DMS153 treated with DMSO at 0.1 percent for 48 hours (cell line): Measurements from ENCODE around the gene VWA1.
"Not testable (repeated sequence)": the region's sequence is repeated elsewhere in the genome, so short reads cannot be mapped to it uniquely, and the experiment has no call there.

ENCODE experiments used
- DNase-seq: peaks from one replicate; lab custom pipeline; 2025; ENCODE audit not compliant: unreplicated experiment; lab: John Stamatoyannopoulos, UW

VWA1 gene

DNA sequence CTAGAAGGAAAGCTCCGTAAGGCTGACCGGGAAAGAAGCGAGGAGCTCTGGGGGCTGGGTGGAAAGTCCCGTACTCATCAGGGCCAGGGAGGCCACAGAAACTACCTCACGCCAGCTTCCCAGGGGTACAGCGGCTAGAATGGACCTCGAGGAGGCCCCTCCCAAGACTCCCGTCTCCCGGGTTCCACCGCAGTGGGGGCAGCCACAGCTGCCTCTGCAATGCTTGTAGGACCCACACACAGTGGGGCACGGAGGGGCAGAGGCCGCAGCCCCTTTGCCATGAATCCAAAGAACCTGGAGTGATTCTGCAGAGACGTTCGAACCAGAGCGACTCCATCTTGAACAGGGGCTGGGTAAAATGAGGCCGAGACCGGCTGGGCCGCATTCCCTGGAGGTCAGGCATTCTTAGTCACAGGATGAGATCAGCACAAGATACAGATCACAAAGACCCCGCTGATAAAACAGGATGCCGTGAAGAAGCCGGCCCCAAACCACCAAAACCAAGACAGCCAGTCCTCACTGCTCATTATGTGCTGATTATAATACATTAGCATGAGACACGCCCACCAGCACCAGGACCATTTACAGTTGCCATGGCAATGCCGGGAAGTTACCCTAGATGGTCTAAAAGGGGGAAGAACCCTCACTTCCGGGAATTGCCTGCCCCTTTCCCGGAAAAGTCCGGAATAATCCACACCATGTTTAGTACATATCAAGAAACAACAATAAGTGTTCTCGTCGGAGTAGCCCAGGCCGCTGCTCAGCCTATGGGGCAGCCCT is 12.8 kb upstream of the VWA1 start:
- DNase-seq: no peak

DNA sequence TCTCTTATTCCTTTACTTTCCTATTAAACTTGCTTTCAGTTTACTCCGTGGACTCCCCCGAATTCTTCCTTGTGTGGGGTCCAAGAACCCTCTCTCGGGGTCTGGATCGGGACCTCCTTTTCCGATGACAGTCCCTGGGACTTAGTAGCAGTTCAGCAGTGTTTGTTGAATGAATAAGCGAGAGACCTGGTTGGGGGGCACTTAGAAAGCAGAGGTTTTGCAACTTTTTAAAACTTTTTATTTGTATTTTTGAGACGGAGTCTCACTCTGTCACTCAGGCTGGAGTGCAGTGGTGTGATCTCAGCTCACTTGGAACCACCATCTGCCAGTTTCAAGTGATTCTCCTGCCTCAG is 12.3 kb upstream of the VWA1 start:
- no peak for DNase-seq

DNA sequence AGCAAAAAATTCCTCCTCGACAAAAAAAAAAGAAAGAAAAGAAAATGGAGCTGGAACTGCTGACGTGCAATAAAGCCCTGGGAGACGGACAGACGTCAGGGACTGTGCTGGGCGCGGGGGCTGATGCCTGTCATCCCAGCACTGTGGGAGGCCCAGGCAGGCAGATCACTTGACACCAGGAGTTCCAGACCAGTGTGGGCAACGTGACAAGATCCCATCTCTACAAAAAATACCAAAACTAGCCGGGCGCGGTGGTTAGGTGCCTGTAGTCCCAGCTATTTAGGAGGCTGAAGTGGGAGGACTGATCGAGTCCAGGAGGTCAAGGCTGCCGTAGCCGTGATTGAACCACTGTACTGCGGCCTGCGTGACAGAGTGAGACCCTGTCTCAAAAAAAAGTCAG is 10.8 kb upstream of the VWA1 start:
- no peak for DNase-seq

DNA sequence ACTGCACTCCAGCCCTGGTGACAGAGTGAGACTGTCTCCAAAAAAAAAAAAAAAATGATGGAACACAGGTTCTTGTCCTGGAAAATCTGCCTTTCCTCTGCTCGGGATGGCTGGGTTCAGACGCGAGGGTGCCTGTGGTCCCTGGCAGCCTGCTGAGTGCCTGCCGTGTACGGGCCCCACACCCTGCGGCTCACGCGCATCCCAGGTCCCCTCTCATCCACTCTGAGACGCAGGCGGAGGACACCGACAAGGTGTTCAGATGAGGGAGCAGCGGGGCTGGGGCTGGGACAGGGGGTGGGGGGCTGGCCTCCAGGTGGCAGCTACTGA is 10.1 kb upstream of the VWA1 start:
- DNase-seq: no peak

DNA sequence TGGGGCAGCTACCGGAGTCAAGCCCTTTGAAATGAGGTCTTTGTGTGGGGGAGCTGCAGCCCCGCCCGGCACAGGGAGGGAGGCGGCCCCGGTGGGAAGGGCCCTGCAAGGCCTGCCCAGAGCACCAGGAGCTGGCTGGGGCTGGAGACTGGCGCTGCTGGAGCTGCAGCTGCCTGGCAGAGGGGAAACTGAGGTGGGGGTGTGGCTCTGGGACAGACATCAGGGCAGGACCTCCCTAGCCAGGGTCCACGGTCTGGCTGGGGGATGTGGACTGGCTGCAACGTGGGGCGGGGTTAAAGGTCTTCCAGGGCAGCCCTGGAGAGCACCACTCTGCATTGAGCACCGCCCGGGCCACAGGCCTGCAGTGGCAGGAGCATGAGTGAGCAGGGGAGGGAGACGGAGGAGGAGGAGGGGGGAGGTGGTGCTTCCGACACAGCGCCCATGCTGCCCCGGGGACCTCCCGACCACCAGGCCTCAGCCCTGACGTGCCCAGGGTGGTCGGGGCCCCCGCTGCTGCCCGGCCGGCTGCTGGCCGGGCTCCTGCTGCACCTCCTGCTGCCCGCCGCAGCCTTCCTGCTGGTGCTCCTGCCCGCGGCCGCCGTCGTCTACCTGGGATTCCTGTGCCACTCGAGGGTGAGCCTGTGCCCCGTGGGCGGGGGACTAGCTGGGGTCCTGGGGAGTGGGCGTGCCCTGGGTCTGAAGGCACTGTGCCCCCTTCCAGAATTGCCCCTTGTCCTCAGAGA is 9.6 kb upstream of the VWA1 start:
- no peak for DNase-seq

DNA sequence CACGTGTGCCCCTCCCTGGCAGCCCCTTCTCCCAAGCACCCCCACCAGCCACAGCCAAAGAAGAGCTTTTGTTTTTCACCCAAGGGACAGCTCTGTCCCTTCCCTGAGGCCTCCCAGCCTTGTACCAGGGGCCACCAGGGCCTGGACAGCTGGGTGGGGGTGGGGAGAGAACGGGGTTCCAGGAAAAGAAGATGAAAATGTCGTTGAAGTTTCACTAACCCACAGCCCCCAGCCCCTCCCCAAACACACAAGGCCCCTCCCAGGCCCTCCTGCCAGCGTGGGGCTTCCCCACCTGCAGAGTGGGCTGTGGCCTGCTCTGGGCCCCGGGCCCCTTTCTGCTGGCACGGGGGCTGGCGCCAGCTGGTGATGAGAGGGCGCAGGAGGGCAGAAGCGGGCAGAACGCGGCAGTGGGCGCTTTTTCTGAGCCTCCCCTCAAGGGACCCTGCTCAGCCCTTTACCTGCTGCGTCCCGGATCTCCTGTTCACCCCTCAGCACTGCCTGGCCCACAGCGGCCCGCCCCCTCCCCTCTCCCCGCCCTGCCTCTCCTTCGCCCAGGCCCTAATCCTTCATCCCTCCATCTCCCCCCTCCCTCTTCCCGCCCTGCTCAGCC is 8.9 kb upstream of the VWA1 start:
- DNase-seq: no peak

DNA sequence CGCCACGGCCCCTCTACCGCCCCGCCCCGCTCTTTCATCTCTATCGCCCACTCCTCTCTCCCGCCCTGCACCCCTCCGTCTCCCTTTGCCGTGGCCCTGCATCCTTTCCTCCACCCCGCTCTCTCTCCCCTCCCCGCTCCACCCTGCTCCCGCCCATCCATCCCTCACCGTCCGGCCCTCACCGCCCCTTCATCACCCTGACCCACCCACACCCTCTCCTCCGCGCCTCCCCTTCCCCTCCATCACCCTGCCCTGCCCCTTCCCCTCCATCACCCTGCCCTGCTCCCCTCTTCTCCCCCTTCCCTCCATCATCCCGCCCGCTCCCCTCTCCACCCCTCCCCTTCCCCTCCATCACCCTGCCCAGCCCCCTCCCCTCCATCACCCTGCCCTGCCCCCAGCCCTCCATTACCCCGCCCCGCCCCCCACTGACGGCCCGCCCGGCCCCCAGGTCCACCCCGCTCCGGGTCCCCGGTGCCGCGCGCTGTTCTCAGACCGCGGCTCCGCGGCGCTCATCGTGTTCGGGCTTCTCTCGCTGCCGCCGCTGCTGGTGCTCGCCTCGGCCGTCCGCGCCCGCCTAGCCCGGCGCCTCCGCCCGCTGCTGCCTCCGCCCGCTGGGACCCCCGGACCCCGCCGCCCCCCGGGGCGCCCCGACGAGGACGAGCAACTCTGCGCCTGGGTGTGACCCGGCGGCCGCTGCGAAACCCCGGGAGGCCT is 8.2 kb upstream of the VWA1 start:
- peak; percentile 96 for DNase-seq

DNA sequence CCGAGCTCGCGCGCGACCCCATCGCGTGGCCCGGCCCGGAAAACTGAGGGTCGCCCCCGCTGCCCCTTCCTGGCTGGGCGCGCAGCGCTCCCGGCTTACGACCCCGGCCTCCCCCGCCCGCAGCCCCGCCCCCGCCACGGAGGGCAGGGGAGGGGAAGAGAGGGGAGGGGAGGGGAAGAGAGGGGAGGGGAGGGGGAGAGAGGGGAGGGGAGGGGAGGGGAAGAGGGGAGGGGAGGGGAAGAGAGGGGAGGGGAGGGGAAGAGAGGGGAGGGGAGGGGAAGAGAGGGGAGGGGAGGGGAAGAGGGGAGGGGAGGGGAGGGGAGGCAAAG is 7.7 kb upstream of the VWA1 start:
- no peak for DNase-seq

DNA sequence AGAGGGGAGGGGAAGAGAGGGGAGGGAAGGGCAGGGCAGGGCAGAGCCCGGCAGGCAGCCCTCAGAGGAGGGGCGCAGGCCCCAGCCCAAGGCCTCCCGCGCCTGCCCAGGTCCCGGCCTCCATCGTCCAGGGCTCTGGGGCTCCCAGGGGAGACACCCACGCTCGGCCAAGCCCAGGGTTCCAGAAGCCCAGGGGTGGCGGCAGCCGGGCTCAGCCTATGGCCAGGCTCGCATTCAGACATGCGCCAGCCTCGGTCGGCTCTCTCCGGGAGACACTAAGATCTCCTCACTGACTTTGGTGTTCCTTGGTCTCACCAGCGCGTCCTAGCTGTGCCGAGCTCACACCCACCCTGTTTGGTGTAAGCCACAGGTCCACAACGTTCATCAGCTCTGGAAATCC is 7.3 kb upstream of the VWA1 start:
- no peak for DNase-seq

DNA sequence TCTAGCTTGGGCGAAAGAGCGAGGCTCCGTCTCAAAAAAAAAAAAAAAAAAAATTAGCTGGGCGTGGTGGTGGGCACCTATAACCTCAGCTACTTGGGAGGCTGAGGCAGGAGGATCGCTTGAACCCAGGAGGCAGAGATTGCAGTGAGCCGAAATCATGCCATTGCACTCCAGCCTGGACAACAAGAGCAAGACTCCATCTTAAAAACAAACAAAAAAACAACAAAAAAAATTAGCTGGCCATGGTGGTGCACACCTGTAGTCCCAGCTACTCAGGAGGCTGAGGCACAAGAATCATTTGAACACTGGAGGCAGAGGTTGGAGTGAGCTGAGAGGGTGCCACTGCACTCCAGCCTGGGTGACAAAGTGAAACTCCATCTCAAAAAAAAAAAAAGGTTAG is 6.5 kb upstream of the VWA1 start:
- DNase-seq: not testable (repeated sequence)

DNA sequence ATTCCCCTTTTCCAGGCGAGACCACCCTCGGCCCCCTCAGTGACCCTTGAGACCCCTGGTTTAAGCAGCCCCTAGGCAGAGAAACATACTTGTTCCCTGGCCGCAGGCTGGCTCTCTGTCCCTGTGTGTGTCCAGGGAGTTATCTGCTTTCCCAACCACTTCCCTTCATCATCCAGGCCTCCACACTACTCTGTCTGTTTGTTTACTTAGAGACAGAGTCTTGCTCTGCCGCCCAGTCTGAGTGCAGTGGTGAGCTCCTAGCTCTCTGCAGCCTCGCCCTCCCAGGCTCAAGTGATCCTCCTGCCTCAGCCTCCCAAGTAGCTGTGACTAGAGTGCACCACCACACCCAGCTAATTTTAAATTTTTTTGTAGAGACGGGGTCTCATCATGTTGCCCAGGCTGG is 5.8 kb upstream of the VWA1 start:
- DNase-seq: no peak

DNA sequence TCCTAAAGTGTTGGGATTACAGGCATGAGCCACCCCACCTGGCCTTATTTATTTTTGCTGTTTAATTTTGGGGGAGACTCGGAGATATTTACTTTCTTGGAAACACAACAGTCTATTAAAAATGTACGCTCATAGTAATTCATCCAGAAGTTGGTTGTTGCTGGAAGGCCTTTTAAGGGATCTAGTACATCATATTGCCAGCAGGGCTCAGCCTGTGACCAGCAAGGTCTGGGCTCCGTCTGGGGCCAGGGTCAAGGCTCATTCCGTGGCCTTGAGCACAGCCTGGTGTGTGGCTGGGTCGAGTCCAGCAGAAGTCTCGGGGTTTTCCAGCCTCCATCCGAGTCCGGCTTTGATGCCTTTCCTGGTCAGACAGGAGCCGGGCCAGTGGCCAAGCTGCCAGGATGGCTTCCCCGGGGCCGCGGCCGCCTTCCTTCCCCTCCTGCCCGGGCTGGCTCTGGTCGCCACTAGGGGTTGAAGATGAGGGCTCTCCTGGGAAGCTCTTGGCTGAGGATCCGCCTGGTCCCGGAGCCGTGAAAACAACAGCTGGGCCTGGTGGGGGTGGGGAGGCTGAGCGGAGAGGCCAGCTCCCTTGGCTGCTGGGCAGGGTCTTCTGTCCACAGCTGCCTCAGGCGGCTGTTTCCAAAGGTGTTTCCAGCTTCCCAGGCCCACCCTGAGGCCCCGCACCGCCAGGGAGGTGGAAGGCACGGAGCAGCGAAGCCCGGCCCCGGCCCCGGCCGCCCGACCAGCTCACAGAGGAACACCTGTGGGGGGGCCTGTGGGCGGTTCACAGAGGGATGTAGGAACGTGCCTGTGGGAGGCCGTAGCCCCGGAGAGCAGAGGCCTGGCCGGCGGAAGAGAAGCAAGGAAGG is 5.1 kb upstream of the VWA1 start:
- DNase-seq: peak; percentile 85

DNA sequence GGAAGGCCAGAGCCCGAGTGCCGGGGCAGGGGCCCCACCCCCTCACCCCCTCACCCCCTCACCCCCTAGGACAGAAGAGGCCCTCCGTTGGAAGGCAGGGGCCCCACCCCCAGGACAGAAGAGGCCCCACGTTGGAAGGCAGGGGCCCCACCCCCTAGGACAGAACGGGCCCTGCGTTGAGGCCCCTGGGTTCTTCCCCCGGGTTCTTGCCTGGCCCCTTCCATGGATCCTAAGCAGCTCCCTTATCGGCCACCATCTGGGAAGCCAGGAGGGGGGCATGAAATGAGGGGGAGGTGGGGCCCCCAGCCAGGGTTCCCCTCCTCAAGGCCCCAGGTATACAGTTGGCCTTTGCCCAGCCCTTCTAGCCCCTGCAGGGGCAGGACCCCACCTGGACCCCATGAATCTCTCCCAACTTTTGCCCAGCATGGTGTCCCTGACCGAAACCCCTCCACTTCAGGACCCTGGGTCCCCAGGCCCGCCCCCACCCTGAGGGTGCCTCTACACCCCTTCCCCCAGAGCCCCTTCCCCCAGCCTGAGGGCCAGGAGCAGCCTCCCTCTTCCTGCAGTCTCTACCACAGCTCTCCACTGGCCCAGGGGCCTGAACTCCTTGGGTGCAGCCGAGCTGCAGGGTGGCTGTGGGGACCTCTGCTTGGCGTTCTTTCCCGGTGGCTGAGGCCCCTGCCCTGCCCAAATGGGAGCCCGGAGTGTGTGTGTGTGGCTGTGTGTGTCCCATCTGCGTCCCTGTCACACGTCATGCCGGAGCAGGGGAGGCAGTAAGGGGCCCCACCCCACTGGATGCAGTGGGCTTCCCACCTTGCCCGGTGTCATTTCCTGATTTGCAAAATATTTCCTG is 4.3 kb upstream of the VWA1 start:
- DNase-seq: no peak

DNA sequence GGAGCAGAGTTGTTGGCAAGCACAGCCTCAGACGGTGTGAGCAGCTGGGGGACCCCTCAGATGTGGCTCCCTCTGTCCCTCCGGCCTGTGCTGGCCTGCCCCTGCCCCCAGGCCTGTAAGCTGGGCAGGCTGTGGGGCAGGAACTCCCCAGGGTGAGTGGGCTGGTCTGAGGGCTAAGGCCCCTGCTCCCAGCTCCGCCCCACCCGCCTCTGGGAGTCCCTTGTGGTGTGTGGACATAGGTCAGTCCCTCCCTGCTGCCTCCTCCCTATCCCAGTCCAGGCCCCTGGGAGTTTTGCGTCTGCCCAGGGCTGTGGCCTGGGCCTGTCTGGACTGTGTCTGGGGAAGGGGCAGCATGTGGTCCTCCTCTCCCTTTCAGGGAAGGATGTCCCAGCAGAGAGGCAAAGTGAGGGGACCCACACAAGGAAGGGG is 3.6 kb upstream of the VWA1 start:
- DNase-seq: no peak

DNA sequence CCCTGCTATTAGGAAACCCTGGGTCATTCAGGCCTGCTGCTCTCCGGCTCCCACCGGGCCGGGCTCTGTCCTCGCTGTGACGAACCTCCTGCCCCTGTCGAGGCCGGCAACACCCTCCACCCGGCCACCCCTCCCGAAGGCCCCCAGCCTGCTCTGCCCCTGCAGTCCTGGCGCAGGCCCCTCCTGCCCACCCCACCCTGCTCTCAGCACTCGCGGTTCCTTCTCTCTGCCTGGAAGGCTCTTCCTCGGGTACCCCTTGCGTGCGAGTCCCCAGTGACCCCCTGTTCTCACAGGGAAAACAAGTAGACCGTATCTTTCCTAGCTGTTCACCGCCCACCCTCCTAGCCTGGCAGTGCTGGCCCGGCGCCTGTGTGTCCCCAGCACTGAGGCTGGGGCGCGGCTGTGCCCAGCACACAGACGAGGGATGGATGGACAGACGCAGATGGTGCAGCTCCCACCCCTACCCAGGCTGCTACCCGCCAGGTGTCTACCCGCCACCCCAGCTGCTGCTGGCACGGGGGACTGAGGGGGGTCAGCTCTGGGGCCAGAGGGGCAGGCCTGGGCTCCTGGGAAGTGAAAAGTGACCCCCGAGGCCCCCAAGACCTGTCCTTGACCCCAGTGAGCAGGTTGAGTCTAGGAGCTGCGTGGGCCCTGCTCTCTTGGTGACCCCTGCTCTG is 3.1 kb upstream of the VWA1 start:
- DNase-seq: no peak

DNA sequence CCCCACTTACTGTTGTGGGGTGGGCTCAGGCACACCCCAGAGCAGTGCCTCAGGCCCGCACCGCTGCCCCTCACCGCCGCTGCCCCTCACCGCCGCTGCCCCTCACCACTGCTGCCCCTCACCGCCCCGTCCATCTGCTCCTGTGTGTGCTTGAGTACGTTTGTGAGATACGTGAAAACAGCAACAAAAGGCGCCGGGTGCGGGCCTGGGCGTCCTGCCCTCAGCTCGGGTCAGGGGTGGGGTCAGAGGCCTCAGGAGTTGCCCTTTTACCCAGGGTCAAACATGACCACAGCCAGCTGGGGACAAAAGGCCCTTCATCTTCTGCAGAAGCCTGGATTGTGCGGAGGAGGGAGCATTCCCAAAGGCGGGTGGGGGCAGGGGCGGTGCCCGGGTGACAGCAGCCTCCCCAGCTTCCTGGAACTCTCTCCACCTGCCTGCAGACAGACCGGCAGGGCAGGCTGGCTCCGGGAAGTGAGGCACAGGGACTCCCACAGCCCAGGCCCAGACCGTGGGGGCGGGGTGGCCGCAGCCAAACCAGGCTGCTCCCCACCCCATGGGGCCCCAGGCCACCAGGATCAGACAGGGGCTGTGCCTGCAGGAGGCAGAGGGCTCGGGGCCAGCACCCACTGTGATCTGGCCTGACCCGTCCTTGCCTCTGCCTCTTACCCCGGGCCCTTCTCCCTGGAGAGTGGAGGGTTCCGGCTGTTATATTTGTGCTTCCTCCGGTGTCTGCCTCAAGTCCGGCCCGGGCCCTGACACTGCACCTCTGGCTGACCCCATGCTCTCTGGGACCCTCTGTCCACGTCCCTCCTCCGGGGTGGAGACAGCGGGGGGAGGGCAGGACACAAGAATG is 2.3 kb upstream of the VWA1 start:
- DNase-seq: peak; percentile 98

DNA sequence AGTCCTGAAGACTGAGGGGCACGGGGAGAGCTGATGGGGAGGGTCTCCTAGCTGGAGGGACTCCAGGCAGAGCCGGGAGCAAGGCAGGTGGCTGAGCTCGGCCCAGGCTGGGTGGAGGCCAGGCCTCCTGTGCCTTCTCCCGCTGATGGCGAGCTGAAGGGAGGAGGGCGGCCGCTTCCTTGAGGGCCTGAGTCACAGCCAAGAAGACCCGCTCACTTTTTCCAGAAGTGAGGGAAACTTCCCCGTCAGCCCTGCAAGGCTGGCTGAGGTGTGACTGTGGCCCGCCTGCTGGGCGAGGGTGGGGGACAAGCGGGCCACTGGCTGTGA is 1.7 kb upstream of the VWA1 start:
- DNase-seq: no peak

DNA sequence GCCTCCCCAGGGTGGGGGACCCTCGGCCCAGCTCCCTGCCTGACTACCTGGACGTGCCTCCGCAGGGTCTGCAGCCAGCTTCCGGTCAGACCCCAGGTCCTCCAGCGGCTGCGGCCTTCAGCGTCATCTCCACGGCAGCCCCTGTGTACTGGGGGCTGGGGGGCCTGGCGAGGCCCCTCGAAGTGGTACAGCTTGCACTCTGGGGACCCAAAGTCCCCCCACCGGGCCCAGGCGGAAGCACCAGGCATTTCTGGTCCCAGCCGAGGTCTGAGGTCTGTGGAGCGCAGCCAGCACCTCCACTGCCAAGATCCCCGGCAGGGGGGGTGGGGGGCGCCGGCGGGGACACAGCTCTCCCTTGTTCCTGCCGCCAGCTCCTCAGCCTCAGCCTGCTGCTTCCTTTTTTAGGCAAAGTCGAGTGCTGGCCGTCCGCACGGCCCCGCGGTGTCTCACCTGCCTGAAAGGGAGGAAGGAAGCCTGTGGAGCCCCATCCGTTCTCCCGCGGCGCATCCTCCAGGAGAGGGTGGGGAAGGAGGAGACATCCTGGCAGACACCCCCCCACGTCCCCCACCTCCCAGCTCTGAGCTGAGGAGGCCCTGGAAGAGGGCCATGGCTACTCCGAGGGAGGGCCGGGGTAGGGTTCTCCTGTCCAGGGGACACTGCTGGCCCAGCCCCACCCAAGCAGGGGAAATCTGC is 1.2 kb upstream of the VWA1 start:
- peak; percentile 77 for DNase-seq
